Loucy (cell line): ENCODE results near the gene SHC4.

Source experiments
- EZH2phosphoT487 ChIP-seq: fragments of 200-600 bp; IDR thresholded peaks from 2 replicates; pipeline ENCODE4 v1.6.1; 2018; ENCODE audit warnings: antibody characterized with exemption, mild to moderate bottlenecking, moderate library complexity, borderline replicate concordance
- TF ChIP-seq, protein P1 (sequence below): fragments of 200-600 bp; sonication (generic); conservative IDR thresholded peaks from 2 replicates; pipeline ENCODE4 v1.5.1; 2014; ENCODE audit warnings: mild to moderate bottlenecking, antibody characterized with exemption, low read length

DNA sequence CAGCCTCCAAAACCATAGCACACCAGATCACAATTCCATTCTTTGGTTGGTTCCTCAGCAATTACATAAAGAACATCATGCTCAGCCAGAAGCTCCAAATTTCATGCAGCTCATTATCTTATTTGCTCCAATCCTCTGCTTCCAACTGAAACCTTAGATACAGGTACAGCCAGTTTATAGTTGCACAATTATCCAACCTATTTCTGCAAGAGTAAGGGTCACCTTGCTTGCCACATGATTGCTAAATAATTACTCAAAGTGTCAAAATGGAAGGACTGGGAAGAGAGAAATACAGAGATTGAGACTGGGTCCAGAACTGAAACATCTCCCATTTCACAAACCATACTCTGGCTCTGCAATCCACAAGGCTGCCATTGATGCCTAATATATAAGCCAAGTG lies 23.4 kb upstream of the SHC4 start:
- TF ChIP-seq, protein P1, sequence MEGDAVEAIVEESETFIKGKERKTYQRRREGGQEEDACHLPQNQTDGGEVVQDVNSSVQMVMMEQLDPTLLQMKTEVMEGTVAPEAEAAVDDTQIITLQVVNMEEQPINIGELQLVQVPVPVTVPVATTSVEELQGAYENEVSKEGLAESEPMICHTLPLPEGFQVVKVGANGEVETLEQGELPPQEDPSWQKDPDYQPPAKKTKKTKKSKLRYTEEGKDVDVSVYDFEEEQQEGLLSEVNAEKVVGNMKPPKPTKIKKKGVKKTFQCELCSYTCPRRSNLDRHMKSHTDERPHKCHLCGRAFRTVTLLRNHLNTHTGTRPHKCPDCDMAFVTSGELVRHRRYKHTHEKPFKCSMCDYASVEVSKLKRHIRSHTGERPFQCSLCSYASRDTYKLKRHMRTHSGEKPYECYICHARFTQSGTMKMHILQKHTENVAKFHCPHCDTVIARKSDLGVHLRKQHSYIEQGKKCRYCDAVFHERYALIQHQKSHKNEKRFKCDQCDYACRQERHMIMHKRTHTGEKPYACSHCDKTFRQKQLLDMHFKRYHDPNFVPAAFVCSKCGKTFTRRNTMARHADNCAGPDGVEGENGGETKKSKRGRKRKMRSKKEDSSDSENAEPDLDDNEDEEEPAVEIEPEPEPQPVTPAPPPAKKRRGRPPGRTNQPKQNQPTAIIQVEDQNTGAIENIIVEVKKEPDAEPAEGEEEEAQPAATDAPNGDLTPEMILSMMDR = no peak
- no peak for TF ChIP-seq EZH2phosphoT487
